Measurements from ENCODE around the gene DDX59.

Gene DDX59

GRCh38 chr1:200669314-200670241 is at the start of gene DDX59:
TSS of gene DDX59 (minus strand) at chr1:200669907. CDS start at chr1:200666740, 3,167 bp downstream.
- DNase-seq = peak; percentile 86

- DNase-seq = no peak
Measured at GRCh38 chr1:200714504-200715187, 44.9 kb upstream of the DDX59 start.

GRCh38 chr1:200710166-200710565 is 40.5 kb upstream of the DDX59 start:
- no peak for DNase-seq

- no peak for DNase-seq
Measured at GRCh38 chr1:200708769-200709168, 39.1 kb upstream of the DDX59 start.

GRCh38 chr1:200708161-200708560 is 38.5 kb upstream of the DDX59 start:
- no peak for DNase-seq

GRCh38 chr1:200707116-200707515 is 37.4 kb upstream of the DDX59 start:
- no peak for DNase-seq

GRCh38 chr1:200706111-200706814 is 36.6 kb upstream of the DDX59 start:
- no peak for DNase-seq

GRCh38 chr1:200704986-200705500 is 35.3 kb upstream of the DDX59 start:
- DNase-seq = no peak

GRCh38 chr1:200699871-200700270 is 30.2 kb upstream of the DDX59 start:
- DNase-seq = no peak

- no peak for DNase-seq
Measured at GRCh38 chr1:200694738-200695137, 25.0 kb upstream of the DDX59 start.

GRCh38 chr1:200693327-200693726 is 23.6 kb upstream of the DDX59 start:
- no peak for DNase-seq

GRCh38 chr1:200692316-200692715 is 22.6 kb upstream of the DDX59 start:
- no peak for DNase-seq

GRCh38 chr1:200686620-200687019 is 16.9 kb upstream of the DDX59 start:
- DNase-seq = no peak

GRCh38 chr1:200684015-200684414 is 14.3 kb upstream of the DDX59 start:
- no peak for DNase-seq

- no peak for DNase-seq
Measured at GRCh38 chr1:200683298-200683697, 13.6 kb upstream of the DDX59 start.

- DNase-seq = no peak
Measured at GRCh38 chr1:200681231-200681630, 11.5 kb upstream of the DDX59 start.

- no peak for DNase-seq
Measured at GRCh38 chr1:200676829-200677228, 7.1 kb upstream of the DDX59 start.

- DNase-seq = no peak
Measured at GRCh38 chr1:200675588-200675852, 5.8 kb upstream of the DDX59 start.

GRCh38 chr1:200674838-200675587 is 5.3 kb upstream of the DDX59 start:
- DNase-seq = no peak

- DNase-seq = no peak
Measured at GRCh38 chr1:200673952-200674823, 4.5 kb upstream of the DDX59 start.

GRCh38 chr1:200671235-200671786 is 1.6 kb upstream of the DDX59 start:
- no peak for DNase-seq

Measured in NCI-H2029 (cell line).